ENCODE measurements around the gene SPIRE1.
A peak's percentile ranks its signal among the peaks of the same experiment; 100 is the strongest.

DNA sequence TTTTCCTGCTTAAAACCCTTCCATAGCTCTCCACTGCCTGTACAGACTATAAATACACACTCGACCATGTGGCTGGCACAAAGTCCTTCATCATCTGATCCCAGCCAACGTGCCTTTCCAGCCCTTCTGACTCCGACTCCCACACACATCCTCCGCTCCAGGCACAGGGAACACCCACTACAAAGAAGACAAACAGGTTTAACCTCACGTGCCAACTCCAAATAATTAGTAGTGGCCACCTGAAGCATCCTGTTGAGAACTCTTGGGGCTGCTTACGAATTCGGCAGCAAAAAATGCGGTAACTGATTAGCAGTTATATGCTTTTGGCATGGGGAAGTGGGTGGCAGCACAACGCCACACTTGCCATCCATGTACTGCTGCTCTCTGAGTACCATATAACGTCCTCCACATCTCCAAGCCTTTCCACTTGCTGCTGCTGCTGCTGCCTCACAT, 12.1 kb downstream of the SPIRE1 start:
- TF ChIP-seq EP300 (IDR thresholded peaks at IDR 0.05): no peak
- TF ChIP-seq, protein P1, sequence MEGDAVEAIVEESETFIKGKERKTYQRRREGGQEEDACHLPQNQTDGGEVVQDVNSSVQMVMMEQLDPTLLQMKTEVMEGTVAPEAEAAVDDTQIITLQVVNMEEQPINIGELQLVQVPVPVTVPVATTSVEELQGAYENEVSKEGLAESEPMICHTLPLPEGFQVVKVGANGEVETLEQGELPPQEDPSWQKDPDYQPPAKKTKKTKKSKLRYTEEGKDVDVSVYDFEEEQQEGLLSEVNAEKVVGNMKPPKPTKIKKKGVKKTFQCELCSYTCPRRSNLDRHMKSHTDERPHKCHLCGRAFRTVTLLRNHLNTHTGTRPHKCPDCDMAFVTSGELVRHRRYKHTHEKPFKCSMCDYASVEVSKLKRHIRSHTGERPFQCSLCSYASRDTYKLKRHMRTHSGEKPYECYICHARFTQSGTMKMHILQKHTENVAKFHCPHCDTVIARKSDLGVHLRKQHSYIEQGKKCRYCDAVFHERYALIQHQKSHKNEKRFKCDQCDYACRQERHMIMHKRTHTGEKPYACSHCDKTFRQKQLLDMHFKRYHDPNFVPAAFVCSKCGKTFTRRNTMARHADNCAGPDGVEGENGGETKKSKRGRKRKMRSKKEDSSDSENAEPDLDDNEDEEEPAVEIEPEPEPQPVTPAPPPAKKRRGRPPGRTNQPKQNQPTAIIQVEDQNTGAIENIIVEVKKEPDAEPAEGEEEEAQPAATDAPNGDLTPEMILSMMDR (IDR thresholded peaks at IDR 0.05): no peak
- no peak for TF ChIP-seq POLR2A (IDR thresholded peaks at IDR 0.05)
- peak in 1 of 3 donors; percentile 41 for TF ChIP-seq POLR2AphosphoS5 (IDR thresholded peaks at IDR 0.05)

All from stomach (tissue), 4 donors.